WTC11 (cell line): Measurements from ENCODE around the gene SPAG9. TPM values are rescaled to one million over a fixed set of nuclear protein-coding genes. Genes with fewer than 3 reads are reported as not detected.

Experiments
- ATAC-seq: fragments of 200-7000 bp; cut with Tn5 transposase; 2 replicates; pipeline ENCODE4 v1.10.0; 2021; ENCODE audit warnings: mild to moderate bottlenecking, moderate library complexity
- CTCF ChIA-PET: fragments of 300-600 bp; sonication (Branson Sonifier 250); formaldehyde crosslinking; loops from one replicate; lab custom pipeline; 2021; ENCODE audit warnings: antibody characterized with exemption; lab: Charles Lee
- POLR2A ChIA-PET: fragments of 350-600 bp; sonication (Branson Sonifier 250); formaldehyde crosslinking; loops from one replicate; lab custom pipeline; 2021; ENCODE audit warnings: antibody characterized with exemption; lab: Charles Lee
- DNase-seq: peaks from one replicate; pipeline ENCODE4 v3.0.0; 2021; ENCODE audit warnings: low spot score
- H3K27ac Mint-ChIP-seq: 2 replicates; pipeline ENCODE4 v1.8.0; 2021; ENCODE audit warnings: mixed read lengths
- H3K27me3 Mint-ChIP-seq: 2 replicates; pipeline ENCODE4 v1.8.0; 2021; ENCODE audit warnings: low read depth, mild to moderate bottlenecking, moderate library complexity, mixed read lengths
- H3K36me3 Mint-ChIP-seq: 2 replicates; pipeline ENCODE4 v1.8.0; 2021; ENCODE audit warnings: mixed read lengths
- H3K4me1 Mint-ChIP-seq: 2 replicates; pipeline ENCODE4 v1.8.0; 2022; ENCODE audit warnings: mixed read lengths
- H3K4me3 Mint-ChIP-seq: 2 replicates; pipeline ENCODE4 v1.8.0; 2021; ENCODE audit warnings: mild to moderate bottlenecking, moderate library complexity, mixed read lengths
- H3K9me3 Mint-ChIP-seq: 2 replicates; pipeline ENCODE4 v1.8.0; 2021; ENCODE audit warnings: mixed read lengths
- CBFB ChIP-seq: sonication (generic); formaldehyde crosslinking; IDR thresholded peaks from 2 replicates; pipeline ENCODE4 v1.8.1; 2022; ENCODE audit warnings: mild to moderate bottlenecking, low read depth, missing genetic modification reagents
- CREB1 ChIP-seq: sonication (generic); formaldehyde crosslinking; IDR thresholded peaks from 2 replicates; pipeline ENCODE4 v1.8.0; 2023; ENCODE audit warnings: mild to moderate bottlenecking, missing genetic modification reagents
- ETV6 ChIP-seq: sonication (generic); formaldehyde crosslinking; IDR thresholded peaks from 2 replicates; pipeline ENCODE4 v1.8.1; 2022; ENCODE audit warnings: mild to moderate bottlenecking, missing genetic modification reagents
- JUN ChIP-seq: sonication (generic); formaldehyde crosslinking; IDR thresholded peaks from 2 replicates; pipeline ENCODE4 v1.8.0; 2023; ENCODE audit warnings: mild to moderate bottlenecking, missing genetic modification reagents
- MXD4 ChIP-seq: fragments of 250-450 bp; sonication (Bioruptor Pico); IDR thresholded peaks from 2 replicates; pipeline ENCODE4 v1.8.0; 2021; ENCODE audit warnings: mild to moderate bottlenecking, moderate library complexity, borderline replicate concordance
- NFE2L1 ChIP-seq: sonication (generic); formaldehyde crosslinking; IDR thresholded peaks from 2 replicates; pipeline ENCODE4 v1.8.1; 2023; ENCODE audit warnings: missing genetic modification reagents
- NR2C2 ChIP-seq: sonication (generic); formaldehyde crosslinking; IDR thresholded peaks from 2 replicates; pipeline ENCODE4 v1.8.0; 2022; ENCODE audit warnings: mild to moderate bottlenecking, missing genetic modification reagents
- NR3C1 ChIP-seq: sonication (generic); formaldehyde crosslinking; conservative IDR thresholded peaks from 2 replicates; pipeline ENCODE4 v1.8.1; 2023; ENCODE audit warnings: low read depth, mild to moderate bottlenecking, missing genetic modification reagents
- PRRX2 ChIP-seq: fragments of 250-450 bp; sonication (Bioruptor Pico); IDR thresholded peaks from 2 replicates; pipeline ENCODE4 v1.8.0; 2021; ENCODE audit warnings: mild to moderate bottlenecking
- RELA ChIP-seq: sonication (generic); formaldehyde crosslinking; IDR thresholded peaks from 2 replicates; pipeline ENCODE4 v1.8.1; 2022; ENCODE audit warnings: missing genetic modification reagents, mild to moderate bottlenecking, borderline replicate concordance
- TEAD4 ChIP-seq: sonication (generic); formaldehyde crosslinking; IDR thresholded peaks from 2 replicates; pipeline ENCODE4 v1.8.0; 2022; ENCODE audit warnings: mild to moderate bottlenecking, missing genetic modification reagents
- ZBTB21 ChIP-seq: sonication (generic); formaldehyde crosslinking; IDR thresholded peaks from 2 replicates; pipeline ENCODE4 v1.8.1; 2023; ENCODE audit warnings: mild to moderate bottlenecking, missing genetic modification reagents, borderline replicate concordance
- ZNF121 ChIP-seq: sonication (generic); formaldehyde crosslinking; IDR thresholded peaks from 2 replicates; pipeline ENCODE4 v1.8.0; 2023; ENCODE audit warnings: missing genetic modification reagents
- ZNF232 ChIP-seq: sonication (generic); formaldehyde crosslinking; IDR thresholded peaks from 2 replicates; pipeline ENCODE4 v1.8.0; 2022; ENCODE audit warnings: mild to moderate bottlenecking, missing genetic modification reagents
- total RNA-seq: library from RNA; stranded (reverse); gene quantifications from 3 replicates; pipeline ENCODE4 v1.2.3, GENCODE V29; 2021
- TF ChIP-seq, protein P1 (sequence below): fragments of 250-450 bp; sonication (Bioruptor Pico); IDR thresholded peaks from 2 replicates; pipeline ENCODE4 v1.9.0; 2021; ENCODE audit warnings: moderate library complexity, mild to moderate bottlenecking, inconsistent platforms, borderline replicate concordance
- TF ChIP-seq, protein P2 (sequence below): sonication (generic); formaldehyde crosslinking; conservative IDR thresholded peaks from 2 replicates; pipeline ENCODE4 v1.8.1; 2022; ENCODE audit warnings: mild to moderate bottlenecking, missing genetic modification reagents
- TF ChIP-seq, protein P3 (sequence below): fragments of 250-450 bp; sonication (Bioruptor Pico); conservative IDR thresholded peaks from 2 replicates; pipeline ENCODE4 v1.9.0; 2021; ENCODE audit warnings: mild to moderate bottlenecking
- TF ChIP-seq, protein P4 (sequence below): sonication (generic); formaldehyde crosslinking; IDR thresholded peaks from 2 replicates; pipeline ENCODE4 v1.8.0; 2022; ENCODE audit warnings: mild to moderate bottlenecking, missing genetic modification reagents
- TF ChIP-seq, protein P5 (sequence below): sonication (generic); formaldehyde crosslinking; IDR thresholded peaks from 2 replicates; pipeline ENCODE4 v1.8.1; 2022; ENCODE audit warnings: missing genetic modification reagents, borderline replicate concordance
- TF ChIP-seq, protein P6 (sequence below): sonication (generic); formaldehyde crosslinking; IDR thresholded peaks from 2 replicates; pipeline ENCODE4 v1.8.1; 2022; ENCODE audit warnings: mild to moderate bottlenecking, missing genetic modification reagents, moderate library complexity, borderline replicate concordance
- TF ChIP-seq, protein P7 (sequence below): sonication (generic); formaldehyde crosslinking; IDR thresholded peaks from 2 replicates; pipeline ENCODE4 v1.8.0; 2022; ENCODE audit warnings: missing genetic modification reagents

The SPAG9 gene
- total RNA-seq, 1 experiment from 2014 or later, result 51.9 TPM

DNA sequence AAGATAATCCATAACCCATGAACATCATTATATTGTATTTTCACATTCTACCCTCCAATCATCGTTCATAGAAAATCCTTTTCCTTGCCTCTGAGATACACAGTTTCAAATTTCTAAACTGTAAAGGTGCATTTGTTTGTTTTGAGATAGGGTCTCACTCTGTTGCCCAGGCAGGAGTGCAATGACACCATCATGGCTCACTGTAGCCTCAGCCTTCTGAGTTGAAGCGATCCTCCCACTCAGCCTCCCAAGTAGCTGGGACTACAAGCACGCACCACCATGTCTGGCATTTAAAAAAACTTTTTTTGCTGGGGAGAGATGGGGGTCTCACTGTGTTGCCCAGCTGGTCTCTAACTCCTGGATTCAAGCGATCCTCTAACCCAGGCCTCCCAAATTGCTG, 196.4 kb downstream of the SPAG9 start:
- ChIA-PET POLR2A (no interaction called here), CTCF (interaction anchor here (1.6 kb wide), 1 partner anchor 12 kb away, joined by 6 read pairs; no protein-coding TSS in a partner anchor)
- H3K36me3 Mint-ChIP-seq, result no peaks in the 10 kb centered on the region
- H3K4me3 Mint-ChIP-seq, result no peak overlapping the region
- no peak overlapping the region for H3K27ac Mint-ChIP-seq
- ATAC-seq (no peak), DNase-seq (no peak)
- TF ChIP-seq ETV6 (CRISPR knock-in tag) (no peak), ZNF121 (CRISPR knock-in tag) (peak; percentile 85), CBFB (CRISPR knock-in tag) (no peak)
- H3K9me3 Mint-ChIP-seq, result no peaks in the 10 kb centered on the region
- H3K27me3 Mint-ChIP-seq, result no peaks in the 10 kb centered on the region; the same call in 1 of the 2 replicates
- peaks cover 33% of the 10 kb centered on the region for H3K4me1 Mint-ChIP-seq

DNA sequence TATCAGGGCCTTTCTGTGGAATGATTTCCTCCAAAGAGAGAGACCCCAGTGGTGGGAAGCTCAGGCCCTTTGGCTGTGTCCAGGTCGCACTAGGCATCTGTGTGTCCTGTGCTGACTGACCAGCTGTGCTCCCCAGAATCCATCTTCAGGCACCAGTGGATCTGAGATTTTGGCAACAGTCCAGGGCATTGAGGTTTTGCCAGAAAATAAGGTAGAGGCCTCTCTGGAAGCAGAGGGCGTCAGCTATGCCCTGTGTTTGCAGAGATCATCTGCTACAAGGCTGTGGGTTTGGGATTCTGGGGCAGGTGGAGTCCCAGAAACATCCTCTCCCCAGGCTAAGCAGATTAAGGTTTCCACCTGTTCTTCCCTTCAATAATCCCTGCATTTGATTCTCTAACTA, 197.1 kb downstream of the SPAG9 start:
- Mint-ChIP-seq H3K36me3 (no peaks in the 10 kb centered on the region), H3K27ac (no peak overlapping the region), H3K9me3 (no peaks in the 10 kb centered on the region), H3K4me1 (peaks cover 38% of the 10 kb centered on the region), H3K4me3 (no peak overlapping the region), H3K27me3 (no peaks in the 10 kb centered on the region; the same call in 1 of the 2 replicates)
- no peak for DNase-seq
- TF ChIP-seq ZBTB21 (CRISPR knock-in tag), result no peak
- TF ChIP-seq PRRX2 (CRISPR knock-in tag), result no peak
- no peak for TF ChIP-seq ZNF232 (CRISPR knock-in tag)
- TF ChIP-seq MXD4 (CRISPR knock-in tag), result no peak
- TF ChIP-seq, protein P1, sequence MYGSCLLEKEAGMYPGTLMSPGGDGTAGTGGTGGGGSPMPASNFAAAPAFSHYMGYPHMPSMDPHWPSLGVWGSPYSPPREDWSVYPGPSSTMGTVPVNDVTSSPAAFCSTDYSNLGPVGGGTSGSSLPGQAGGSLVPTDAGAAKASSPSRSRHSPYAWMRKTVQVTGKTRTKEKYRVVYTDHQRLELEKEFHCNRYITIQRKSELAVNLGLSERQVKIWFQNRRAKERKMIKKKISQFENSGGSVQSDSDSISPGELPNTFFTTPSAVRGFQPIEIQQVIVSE (CRISPR knock-in tag), result no peak
- TF ChIP-seq, protein P2, sequence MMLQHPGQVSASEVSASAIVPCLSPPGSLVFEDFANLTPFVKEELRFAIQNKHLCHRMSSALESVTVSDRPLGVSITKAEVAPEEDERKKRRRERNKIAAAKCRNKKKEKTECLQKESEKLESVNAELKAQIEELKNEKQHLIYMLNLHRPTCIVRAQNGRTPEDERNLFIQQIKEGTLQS (CRISPR knock-in tag), result no peak
- TF ChIP-seq, protein P3, sequence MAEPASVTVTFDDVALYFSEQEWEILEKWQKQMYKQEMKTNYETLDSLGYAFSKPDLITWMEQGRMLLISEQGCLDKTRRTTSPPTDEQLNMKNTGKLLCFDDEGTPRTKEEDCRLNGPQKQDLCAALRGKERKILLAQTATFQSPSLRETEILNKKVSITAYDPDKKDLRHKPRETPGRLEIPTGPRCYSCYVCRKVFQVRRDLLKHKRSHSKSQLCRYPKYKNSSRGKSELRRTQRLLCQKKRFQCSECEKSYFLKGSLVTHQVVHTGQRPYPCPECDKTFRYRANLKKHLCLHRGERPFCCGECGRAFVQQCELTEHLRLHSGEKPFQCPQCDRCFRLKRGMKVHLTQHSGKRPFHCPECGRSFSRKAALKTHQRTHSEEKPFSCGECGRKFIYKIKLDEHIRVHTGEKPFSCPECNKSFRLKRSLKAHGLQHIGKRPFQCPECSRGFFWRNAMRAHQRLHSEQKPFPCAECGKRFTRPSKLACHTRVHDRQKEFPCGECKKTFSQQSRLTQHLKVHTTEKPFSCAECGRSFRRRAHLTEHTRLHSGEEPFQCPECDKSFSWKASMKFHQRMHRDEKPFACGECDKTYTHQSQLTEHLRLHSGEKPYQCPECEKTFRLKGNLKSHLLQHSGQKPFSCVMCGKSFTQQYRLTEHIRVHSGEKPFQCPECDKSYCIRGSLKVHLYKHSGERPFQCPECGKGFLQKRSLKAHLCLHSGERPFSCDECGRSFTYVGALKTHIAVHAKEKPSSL (CRISPR knock-in tag), result no peak
- ChIA-PET CTCF (no interaction called here), POLR2A (no interaction called here)
- ATAC-seq, result no peak

DNA sequence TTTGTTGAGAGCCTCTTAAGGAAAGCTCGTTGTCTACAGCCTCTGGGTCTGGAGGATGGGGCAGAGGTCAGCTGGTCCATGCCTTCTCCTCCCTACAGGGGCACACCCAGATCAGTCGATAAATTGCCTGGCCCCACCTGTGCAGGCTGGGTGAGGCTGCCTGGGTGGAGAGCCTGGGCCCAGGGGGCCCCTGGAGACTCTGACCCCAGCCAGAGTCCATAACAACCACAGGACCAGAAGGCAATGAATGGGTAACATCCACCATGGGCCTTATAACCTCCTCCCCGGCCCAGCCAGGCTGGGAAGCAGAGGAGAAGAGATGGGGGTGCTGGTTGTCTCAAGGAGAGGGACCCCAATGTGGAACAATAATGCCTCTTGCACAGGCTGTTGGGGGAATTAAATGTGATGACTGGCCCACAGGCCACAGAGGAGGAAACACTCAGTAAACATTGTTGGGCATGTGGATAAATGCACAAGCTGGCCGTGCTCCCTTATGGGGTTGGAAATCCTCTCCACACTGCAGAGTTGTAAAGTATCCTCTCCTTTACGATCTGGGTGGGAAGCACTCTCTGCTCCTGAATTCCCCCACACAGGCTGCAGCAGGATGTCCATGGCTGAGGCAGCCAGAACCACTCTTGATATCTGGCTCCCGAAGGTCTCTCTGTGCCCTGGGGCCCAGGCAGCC, 197.8 kb downstream of the SPAG9 start:
- no peaks in the 10 kb centered on the region; the same call in 1 of the 2 replicates for H3K27me3 Mint-ChIP-seq
- ChIA-PET CTCF (interaction anchor here (1.0 to 1.1 kb wide), 2 partner anchors 23 to 71 kb away, joined by 3 read pairs; no protein-coding TSS in a partner anchor), POLR2A (no interaction called here)
- H3K4me1 Mint-ChIP-seq, result peaks cover 45% of the 10 kb centered on the region
- H3K4me3 Mint-ChIP-seq, result no peak overlapping the region
- DNase-seq, result no peak
- no peak overlapping the region for H3K27ac Mint-ChIP-seq
- no peaks in the 10 kb centered on the region for H3K36me3 Mint-ChIP-seq
- ATAC-seq, result no peak
- H3K9me3 Mint-ChIP-seq, result no peaks in the 10 kb centered on the region
- TF ChIP-seq CREB1 (CRISPR knock-in tag), result no peak
- TF ChIP-seq, protein P4, sequence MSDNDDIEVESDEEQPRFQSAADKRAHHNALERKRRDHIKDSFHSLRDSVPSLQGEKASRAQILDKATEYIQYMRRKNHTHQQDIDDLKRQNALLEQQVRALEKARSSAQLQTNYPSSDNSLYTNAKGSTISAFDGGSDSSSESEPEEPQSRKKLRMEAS (CRISPR knock-in tag), result no peak
- no peak for TF ChIP-seq RELA (CRISPR knock-in tag)
- TF ChIP-seq NR3C1, result no peak
- no peak for TF ChIP-seq NFE2L1
- TF ChIP-seq, protein P5, sequence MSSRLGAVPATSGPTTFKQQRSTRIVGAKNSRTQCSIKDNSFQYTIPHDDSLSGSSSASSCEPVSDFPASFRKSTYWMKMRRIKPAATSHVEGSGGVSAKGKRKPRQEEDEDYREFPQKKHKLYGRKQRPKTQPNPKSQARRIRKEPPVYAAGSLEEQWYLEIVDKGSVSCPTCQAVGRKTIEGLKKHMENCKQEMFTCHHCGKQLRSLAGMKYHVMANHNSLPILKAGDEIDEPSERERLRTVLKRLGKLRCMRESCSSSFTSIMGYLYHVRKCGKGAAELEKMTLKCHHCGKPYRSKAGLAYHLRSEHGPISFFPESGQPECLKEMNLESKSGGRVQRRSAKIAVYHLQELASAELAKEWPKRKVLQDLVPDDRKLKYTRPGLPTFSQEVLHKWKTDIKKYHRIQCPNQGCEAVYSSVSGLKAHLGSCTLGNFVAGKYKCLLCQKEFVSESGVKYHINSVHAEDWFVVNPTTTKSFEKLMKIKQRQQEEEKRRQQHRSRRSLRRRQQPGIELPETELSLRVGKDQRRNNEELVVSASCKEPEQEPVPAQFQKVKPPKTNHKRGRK (CRISPR knock-in tag), result no peak
- TF ChIP-seq, protein P6, sequence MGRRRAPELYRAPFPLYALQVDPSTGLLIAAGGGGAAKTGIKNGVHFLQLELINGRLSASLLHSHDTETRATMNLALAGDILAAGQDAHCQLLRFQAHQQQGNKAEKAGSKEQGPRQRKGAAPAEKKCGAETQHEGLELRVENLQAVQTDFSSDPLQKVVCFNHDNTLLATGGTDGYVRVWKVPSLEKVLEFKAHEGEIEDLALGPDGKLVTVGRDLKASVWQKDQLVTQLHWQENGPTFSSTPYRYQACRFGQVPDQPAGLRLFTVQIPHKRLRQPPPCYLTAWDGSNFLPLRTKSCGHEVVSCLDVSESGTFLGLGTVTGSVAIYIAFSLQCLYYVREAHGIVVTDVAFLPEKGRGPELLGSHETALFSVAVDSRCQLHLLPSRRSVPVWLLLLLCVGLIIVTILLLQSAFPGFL, result no peak
- no peak for TF ChIP-seq TEAD4
- TF ChIP-seq, protein P7, sequence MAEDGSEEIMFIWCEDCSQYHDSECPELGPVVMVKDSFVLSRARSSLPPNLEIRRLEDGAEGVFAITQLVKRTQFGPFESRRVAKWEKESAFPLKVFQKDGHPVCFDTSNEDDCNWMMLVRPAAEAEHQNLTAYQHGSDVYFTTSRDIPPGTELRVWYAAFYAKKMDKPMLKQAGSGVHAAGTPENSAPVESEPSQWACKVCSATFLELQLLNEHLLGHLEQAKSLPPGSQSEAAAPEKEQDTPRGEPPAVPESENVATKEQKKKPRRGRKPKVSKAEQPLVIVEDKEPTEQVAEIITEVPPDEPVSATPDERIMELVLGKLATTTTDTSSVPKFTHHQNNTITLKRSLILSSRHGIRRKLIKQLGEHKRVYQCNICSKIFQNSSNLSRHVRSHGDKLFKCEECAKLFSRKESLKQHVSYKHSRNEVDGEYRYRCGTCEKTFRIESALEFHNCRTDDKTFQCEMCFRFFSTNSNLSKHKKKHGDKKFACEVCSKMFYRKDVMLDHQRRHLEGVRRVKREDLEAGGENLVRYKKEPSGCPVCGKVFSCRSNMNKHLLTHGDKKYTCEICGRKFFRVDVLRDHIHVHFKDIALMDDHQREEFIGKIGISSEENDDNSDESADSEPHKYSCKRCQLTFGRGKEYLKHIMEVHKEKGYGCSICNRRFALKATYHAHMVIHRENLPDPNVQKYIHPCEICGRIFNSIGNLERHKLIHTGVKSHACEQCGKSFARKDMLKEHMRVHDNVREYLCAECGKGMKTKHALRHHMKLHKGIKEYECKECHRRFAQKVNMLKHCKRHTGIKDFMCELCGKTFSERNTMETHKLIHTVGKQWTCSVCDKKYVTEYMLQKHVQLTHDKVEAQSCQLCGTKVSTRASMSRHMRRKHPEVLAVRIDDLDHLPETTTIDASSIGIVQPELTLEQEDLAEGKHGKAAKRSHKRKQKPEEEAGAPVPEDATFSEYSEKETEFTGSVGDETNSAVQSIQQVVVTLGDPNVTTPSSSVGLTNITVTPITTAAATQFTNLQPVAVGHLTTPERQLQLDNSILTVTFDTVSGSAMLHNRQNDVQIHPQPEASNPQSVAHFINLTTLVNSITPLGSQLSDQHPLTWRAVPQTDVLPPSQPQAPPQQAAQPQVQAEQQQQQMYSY (CRISPR knock-in tag), result no peak
- TF ChIP-seq JUN (CRISPR knock-in tag), result no peak
- TF ChIP-seq ZNF121 (CRISPR knock-in tag), result no peak
- no peak for TF ChIP-seq NR2C2
